GM19397 (cell line): Measurements from ENCODE around the gene DPPA2.

ENCODE experiments used
- ATAC-seq: cut with Tn5 transposase; IDR thresholded peaks from one replicate; pipeline ENCODE4 v1.9.1; 2021; ENCODE audit warnings: mild to moderate bottlenecking, moderate library complexity; ENCODE audit not compliant: unreplicated experiment

Gene DPPA2

GRCh38 chr3:109325657-109326056 lies 9.3 kb upstream of the DPPA2 start:
- no peak for ATAC-seq

- ATAC-seq = no peak
These were observed 8.8 kb upstream of the DPPA2 start for GRCh38 chr3:109325109-109325508.

- ATAC-seq = no peak
These were observed 3.3 kb downstream of the DPPA2 start for GRCh38 chr3:109313061-109313460.

- ATAC-seq = no peak
These were observed 18.8 kb downstream of the DPPA2 start for GRCh38 chr3:109297496-109297895.

GRCh38 chr3:109284071-109284470 lies 32.2 kb downstream of the DPPA2 start:
- ATAC-seq = no peak

- ATAC-seq = no peak
These were observed 37.8 kb downstream of the DPPA2 start for GRCh38 chr3:109278546-109278945.

- ATAC-seq = no peak
These were observed 38.2 kb downstream of the DPPA2 start for GRCh38 chr3:109278141-109278540.

- no peak for ATAC-seq
These were observed 40.5 kb downstream of the DPPA2 start for GRCh38 chr3:109275702-109276293.

- ATAC-seq = no peak
These were observed 45.5 kb downstream of the DPPA2 start for GRCh38 chr3:109270779-109271178.

GRCh38 chr3:109269577-109270275 lies 46.6 kb downstream of the DPPA2 start:
- no peak for ATAC-seq

- ATAC-seq = no peak
These were observed 48.1 kb downstream of the DPPA2 start for GRCh38 chr3:109268181-109268580.

- ATAC-seq = no peak
These were observed 51.0 kb downstream of the DPPA2 start for GRCh38 chr3:109265295-109265694.

GRCh38 chr3:109257269-109257668 lies 59.0 kb downstream of the DPPA2 start:
- ATAC-seq = no peak

- no peak for ATAC-seq
These were observed 61.5 kb downstream of the DPPA2 start for GRCh38 chr3:109254770-109255169.

GRCh38 chr3:109252641-109253040 lies 63.7 kb downstream of the DPPA2 start:
- ATAC-seq = no peak
